HG02623 (cell line): ENCODE data around the gene SUN5.
"Not testable (repeated sequence)": the region's sequence is repeated elsewhere in the genome, so short reads cannot be mapped to it uniquely, and the experiment has no call there.

Experiments used
- ATAC-seq: cut with Tn5 transposase; IDR thresholded peaks from one replicate; pipeline ENCODE4 v1.9.1; 2021; ENCODE audit warnings: moderate library complexity; ENCODE audit not compliant: unreplicated experiment

SUN5 gene

DNA sequence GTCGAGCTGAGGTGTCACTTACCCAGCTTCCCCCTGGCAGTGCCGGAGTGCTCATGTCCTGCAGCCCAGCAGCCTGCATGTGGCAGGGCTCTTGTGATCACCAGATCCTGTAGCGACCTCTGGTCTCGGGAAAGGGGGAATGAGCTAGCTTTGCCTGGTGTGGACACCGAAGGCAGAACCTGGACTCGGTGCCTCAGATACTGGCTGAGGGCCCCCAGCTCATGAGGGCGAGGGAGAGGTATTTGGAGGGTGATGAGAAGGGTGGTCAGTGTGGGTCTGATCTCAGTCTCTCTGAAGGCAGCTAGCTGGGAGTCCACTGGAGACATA, 26.3 kb downstream of the SUN5 start:
- ATAC-seq, result no peak

DNA sequence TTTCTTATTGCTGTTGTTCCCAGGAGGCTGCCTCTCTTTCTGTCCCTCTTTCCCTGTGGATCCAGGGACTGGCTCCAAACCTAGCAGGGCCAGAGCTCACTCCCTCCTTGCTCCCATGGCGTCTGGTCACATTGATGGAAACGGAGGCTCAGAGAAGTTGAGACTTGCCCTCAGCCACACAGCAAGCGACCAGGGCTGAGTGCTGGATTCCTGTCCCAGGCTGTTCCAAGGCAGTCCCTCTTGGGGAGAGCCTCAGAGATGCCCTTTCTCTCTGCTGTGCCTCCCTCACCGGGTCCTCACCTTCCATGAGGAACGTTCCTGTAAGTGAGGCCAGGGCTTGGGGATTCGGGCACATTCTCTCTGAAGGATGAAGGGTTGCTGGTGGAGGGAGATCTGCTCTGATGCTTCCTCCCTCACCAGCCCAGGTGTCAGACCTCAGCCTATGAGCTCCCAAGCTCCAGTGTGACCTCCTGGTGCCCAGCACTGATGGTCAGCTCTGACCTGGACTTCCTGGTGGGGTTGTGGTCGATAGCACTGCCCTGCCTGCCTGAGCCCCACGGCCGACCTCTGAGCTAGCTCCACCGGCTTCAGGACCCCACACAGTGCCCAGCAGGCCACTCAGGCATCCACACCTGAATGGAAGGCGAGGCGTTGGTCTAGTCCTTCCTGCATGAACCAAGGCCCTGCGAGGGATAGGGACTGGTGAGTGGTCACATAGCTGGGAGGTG, 26.8 kb downstream of the SUN5 start:
- no peak for ATAC-seq

DNA sequence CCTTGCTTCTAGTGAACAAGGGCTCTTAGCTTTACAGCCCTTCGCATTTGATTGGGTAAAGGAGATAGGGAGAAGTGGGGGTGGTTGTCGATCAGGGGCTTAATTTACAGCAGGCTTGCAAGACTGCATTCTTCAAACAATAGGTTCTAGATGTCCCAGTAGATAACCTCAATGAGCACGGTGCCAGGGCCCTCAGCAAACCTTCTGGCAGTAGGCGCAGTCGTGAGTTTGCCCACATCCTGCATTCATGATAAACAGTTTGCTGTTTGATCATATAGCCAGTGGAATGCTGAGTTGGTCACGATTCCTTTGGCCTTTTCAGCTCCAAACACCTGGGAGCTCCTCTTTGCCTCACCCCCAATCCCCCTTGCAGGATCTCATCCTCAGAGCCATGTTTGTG, 27.5 kb downstream of the SUN5 start:
- no peak for ATAC-seq

DNA sequence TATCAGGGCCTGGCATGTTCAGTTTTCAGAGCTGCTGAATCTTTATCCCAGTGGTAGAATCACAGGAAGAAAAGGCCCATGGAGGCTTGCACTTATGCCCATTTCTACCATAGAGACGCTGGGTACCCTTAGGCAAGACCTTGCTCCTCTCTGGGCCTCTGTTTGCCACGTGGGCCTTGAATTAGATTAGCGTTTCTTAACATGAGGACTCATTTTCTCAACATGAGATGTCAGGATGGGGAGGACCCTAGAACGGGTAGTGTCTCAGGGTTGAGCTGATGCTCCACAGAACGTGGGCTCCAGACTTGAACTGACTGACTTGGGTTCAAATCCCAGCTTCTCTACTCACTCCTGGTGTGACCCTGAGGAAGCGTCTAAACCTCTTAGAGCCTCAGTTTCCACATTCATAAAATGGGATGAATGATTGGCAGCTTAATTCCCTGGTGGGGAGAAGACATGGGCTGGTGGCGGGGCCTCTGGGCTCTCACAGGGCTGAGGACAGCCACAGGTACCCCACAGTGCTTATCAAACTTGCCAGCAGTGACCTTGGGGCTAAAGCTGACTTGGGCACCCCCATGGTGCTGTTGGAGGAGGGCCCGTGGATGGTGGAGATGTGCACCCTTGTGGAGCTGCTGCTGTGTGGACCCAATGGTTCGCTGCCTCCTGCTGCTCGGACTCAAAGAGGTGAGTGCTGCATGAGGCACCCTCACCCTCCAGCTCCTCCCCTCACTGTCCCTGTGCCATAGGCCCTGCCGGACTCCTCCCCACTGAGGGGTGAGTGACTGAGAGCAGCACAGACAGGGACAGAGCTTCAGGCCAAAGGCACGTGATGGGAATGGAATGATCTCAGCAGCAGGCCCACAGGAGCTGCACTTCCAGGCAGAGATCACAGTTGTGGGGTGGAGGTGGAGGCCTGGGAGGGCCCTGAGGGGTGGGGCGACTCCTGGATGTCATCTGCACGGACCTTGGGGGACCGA, 28.2 kb downstream of the SUN5 start:
- ATAC-seq, result no peak

DNA sequence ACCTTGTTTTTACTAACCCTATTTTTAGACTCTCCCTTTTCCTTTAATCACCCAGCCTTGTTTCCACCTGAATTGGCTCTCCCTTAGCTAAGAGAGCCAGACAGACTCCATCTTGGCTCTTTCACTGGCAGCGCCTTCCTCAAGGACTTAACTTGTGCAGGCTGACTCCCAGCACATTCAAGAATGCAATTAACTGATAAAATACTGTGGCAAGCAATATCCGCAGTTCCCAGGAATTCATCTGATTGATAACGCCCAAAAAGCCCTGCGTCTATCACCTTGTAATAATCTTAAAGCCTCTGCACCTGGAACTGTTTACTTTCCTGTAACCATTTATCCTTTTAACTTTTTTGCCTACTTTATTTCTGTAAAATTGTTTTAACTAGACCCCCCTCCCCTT, 29.1 kb downstream of the SUN5 start:
- not testable (repeated sequence) for ATAC-seq

DNA sequence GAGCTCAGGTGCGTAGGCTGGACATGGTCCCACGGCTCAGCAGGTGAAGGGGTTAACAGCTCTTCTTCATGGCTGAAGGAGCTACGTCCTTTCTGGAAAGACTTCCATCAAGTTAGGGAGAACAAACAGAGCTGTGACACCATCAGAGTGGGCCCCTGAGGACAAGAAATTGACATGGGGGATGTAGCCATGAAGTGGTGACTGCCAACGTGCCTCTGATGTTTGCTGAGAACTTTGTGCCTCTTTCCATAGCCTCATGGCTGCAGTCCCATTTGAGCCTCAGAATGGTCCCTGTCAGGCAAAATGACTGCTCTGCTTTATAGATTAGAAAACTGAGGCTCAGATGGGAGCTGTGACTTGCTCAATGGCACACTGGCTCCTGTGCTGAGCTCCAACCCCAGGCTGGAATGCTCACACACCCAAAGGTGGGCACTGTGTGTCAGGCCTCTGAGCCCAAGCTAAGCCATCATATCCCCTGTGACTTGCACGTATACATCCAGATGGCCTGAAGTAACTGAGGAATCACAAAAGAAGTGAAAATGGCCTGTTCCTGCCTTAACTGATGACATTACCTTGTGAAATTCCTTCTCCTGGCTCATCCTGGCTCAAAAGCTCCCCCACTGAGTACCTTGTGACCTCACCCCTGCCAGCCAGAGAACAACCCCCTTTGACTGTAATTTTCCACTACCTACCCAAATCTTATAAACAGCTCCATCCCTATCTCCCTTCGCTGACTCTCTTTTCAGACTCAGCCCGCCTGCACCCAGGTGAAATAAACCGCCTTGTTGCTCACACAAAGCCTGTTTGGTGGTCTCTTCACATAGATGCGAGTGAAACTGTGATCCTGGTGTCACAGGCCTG, 29.8 kb downstream of the SUN5 start:
- ATAC-seq, result not testable (repeated sequence)

DNA sequence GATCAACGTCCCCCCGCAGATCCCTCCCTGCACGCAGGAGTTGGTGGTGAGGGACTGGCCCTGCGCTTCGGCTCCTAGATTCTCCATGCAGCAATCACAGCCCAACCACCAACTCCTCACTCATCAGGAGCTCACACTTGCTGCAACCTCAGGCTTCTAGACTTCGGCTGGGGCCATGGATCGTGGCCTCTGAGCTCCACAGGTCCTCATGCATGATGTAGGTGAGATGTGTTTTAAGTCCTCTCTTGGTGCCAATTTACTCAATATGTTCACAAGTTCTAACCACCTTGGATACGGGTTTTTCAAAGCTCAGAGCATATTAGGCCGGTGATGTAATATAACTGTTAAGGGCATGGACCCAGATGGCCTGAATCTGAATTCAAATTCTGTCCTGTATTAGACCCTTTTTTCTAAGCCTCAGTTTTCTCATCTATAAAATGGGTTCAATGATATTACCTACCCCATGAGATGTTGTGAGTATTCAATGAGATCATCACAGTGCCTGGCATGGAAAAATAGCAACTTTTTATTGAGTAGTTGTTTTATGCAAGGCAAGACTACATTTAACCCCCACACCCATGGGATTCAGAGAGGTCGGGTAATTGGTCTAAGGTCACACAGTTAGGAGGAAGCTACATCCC, 31.0 kb downstream of the SUN5 start:
- ATAC-seq, result no peak

DNA sequence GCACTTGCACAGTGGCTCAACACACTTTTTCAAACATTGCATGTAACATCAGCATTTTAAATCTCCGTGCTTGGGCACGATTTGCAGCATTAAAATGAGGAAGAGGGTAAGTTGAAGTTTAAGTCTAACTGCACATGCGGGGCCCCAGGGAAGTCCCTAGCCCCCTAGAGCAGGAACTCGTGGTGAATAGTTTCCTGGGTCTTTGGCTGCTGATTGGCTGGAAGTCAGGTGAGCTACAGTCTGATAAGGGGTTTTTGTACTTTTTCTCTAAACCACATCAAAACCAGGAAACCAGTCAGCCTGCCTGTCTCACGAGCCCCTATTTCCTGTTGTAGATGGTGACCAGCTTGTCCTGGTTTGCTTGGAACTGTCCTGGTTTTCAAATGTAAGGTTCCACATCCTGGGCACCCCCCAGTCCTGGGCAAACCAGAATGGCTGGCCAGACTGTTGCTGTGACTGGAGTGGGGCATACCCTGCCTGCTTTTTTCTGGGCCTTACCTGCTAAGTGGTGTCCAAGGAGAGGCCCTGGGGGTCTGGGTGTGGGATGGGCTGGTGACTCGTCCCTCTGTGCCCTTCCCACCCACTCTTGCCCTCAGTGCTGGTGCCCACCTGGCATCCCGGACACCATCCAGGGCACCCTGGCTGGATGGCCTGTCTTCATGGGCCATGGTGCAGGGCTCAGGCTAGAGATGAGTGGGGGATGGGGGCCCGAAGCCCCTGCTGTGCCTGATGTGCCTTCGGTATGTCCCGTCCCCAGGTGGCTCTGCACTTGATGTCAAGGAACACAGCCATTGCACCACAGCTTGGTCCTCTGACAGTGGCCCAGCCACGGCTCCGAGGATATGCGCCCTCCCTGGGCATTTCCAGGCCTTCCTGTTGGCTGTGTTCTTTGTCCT, 31.8 kb downstream of the SUN5 start:
- ATAC-seq, result peak; percentile 68

DNA sequence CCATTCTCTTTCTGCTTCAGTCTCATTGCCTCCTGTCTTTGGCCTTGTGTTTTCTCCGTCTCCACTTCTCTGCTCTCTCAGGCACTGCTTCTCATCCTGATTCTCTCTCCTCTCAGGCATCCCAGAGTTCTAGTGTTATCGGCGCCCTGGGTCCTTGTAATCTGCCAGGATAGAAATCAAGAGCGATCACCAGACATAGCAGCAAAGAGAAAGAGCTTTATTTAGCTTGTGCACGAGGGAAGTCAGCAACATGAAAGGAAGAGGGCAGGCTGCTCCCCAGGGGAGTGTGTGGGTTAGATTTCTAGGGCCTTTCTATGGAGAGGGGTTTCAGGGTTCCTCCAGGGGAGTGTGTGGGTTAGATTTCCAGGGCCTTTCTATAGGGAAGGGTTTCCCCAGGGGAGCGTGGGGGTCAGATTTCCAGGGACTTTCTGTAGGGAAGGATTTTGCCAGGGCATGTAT, 32.5 kb downstream of the SUN5 start:
- no peak for ATAC-seq

DNA sequence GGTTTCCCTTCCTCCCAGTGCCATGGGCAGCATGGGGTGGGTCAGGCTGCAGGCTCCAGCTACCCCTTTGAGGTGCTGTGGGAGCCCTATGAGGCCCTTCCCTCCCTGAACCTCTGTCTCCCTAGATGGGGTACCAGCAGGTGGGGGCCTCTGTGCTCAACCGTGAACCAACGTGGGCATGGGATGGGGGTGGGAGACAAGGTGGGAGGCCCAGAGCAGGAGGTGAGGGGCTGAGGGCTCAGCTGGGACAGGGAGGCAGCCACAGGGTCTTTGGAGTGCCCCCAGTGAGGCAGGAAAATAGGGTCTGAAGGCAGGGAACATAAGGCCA, 33.3 kb downstream of the SUN5 start:
- no peak for ATAC-seq

DNA sequence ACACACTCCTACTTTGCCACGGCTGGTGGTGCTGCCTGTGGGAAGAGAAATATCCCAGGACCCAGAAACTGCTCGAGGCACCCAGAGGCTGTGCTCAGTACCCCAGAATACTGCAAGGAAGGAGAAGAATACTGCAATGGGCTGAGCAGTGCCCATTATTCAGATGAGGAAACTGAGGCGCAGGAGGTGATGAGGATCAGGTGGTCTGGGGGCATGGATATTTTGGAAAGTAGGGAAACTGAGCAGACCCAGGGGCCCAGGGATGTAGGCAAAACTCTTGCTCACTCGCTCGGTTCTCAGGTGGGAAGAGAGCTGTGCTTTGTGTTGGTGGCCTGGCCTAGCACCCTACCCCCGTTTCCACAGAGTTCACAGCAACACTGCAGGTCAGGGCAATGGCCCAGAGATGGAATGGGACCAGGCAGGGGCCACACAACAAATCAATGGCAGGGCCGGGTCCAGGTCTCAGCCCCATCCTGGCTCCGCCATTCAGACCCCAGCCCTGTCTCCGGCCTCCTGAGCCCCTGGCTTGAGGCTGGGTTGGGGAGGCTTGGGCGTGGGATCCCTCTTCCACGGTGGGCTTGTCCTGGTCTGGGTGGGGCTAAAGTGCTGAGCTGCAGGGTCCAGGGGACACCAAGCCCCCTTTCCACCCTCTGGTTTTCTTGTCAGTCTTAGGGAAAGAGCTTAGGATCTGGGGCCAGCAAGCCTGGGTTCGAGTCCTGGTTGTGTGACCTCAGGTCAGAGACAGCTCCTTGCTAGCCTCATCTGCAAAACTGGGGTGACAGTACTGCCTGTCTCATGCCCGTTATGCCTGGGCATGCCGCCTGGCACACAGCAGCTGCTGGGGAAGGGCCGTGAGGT, 33.9 kb downstream of the SUN5 start:
- no peak for ATAC-seq

DNA sequence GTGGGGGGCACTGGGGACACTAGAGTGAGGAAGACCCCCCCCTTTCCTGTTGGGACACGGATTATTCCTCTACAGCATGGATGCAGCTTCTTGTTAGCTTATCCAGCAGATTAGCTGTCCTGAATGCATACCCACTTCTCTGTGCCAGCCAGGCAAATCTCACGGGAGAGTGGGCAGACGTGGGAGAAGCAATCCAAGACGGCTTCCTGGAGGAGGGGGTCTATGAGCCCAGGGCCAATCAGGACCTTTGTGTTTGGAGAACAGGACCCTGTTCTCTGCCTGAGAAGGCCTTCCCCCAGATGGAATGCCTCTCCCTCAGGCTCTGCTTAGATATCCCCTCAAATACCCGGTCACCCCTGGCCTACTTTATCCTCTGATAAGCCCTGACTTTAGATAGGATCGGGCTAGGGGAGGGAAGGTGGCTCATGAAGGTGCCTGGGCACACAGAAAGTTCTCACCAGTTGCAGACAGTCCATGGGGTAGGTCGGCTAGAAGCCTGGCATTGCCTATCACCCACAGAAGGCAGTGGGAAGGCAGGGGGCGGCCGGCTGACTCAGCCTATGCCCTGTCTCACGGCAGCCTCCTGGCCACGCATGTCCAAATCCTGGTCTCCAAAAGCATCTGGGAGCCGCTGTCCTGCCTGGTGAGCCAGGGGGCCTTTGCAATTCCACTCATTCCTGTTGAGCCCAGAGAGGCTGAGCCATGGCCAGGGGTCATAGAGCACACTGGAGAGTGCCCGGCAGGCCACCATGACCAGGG, 34.7 kb downstream of the SUN5 start:
- ATAC-seq, result no peak

DNA sequence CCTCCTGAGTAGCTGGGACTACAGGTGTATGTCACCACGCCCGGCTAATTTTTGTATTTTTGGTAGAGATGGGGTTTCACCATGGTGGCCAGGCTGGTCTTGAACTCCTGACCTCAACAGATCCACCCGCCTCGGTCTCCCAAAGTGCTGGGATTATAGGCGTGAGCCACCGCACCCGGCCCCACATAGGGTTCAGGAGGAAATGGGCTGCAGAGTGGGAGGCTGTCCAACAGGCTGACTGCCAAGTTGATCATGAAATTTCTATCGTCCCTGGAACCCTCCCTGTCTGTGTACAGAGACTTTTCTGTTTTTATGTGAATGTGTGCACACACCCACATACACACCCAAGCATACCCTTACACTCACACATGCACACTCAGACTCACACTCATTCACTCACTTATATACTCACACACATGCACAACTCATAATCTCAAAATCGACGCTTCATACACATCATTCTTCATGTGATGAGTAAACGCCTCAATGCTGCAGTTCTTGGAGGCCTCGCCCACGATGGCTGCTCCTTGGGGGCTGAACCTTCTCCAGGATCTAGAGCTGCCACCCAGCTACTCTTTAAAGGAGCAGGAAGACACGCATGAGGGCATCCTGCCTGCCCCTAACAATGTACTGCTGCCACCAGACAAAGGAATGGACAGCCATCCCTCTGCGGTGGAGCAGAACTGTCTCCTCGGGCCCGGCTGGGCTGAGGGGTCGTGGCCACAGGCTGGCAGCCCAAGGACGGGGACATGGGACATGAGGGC, 35.6 kb downstream of the SUN5 start:
- ATAC-seq, result no peak

DNA sequence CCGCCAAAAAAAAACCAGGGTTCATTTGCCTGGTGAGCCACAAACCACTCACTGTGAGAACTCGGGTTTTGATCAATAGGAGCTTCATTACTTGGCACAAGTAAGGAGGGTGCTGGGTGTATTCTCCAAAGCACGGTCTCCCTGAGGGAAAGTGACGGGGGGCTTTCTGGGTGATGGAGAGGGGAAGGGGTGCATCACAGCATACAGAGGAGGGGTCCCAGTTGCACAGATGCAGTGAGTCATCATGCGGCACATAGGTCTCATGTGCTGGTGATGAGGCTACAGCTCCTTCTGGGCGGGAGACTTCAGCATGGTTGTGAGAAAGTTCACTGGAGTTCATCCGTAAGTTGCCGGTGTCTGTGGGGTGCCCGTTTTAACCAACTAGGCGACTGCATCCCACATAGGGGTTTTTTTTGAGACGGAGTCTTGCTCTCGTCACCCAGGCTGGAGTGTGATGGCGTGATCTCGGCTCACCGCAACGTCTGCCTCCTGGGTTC, 36.2 kb downstream of the SUN5 start:
- no peak for ATAC-seq

DNA sequence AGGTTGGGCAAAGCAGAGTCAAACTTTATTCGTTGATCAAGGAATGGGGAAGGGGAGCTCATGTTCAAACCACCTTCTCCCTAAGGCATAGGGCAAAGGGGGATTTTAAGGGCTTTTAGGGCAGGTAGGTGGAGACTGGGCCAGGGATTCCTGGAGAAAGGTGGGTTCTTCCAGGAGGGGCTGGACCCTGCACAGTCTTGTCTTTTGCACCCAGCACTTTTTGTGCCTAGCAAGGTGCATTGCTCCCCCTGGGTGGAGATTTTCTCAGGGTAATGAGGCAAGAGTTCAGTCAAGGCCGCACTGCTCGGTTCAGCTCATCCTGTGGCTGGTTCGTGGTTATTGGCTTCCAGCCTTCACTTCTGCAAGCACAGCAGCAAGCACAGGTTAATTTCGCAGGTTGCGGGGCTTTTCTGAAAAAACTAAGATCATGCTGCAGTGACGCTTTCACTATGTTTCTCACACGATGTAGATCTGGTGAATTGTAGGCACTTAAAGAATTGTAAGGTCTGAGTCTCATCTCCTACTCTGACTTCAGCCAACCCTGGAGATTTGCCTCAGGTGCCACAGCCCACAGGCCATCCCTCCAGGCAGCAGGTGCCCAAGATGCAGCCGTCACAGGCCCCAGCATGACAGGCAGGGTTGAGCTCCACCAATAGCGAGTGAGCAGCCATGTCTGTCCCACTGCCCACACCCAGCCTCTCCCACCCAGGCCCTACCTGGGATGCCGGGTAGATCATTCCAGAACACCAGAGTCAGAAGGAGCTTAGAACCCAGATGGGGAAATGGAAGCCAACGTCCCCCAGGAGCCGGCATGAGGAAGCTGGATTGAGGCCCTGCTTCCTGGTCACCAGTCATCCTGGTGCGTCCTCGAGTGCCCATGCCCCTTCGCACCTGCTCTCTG, 37.1 kb downstream of the SUN5 start:
- ATAC-seq, result no peak

DNA sequence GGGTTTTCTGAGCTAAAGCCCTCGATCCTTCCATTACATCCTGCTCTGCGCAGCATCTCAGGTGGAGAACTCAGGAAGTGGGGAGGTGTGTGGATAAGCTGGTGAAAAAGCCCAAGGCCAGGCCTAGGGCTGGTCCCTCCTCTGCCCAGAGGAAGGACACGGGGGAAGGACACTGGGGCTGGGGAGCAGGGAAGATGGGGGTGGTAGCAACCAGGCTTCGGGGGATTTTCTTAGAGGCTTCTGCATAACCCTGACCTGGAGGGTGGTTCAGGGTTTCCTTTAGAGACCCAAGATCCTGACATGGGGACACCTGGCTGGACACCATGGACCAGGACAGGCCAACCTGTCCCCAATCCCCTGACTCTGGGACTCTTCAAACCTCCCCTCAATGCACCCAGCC, 37.9 kb downstream of the SUN5 start:
- ATAC-seq, result no peak
